Mammary microvascular endothelial cell (primary cell): ENCODE data around the gene MAP4K5. TPM values are rescaled to one million over a fixed set of nuclear protein-coding genes. Genes with fewer than 3 reads are reported as not detected.

ENCODE experiments used
- total RNA-seq: library from RNA; depleted of rRNA; stranded (reverse); fragments of >200 nt; gene quantifications from 2 replicates; pipeline ENCODE4 v1.2.3, GENCODE V29; 2015

MAP4K5 gene
- total RNA-seq, result 89.6 and 98.7 TPM in 2 replicates

GRCh38 chr14:50532502-50533240 is at the start of gene MAP4K5:
Gene MAP4K5 (minus strand): TSS chr14:50532569. CDS start chr14:50532049, 520 bp downstream.

GRCh38 chr14:50559990-50560930 is 27.9 kb upstream of the MAP4K5 start, which contains the start of gene ATL1:
Gene ATL1 (plus strand): TSS chr14:50560145. CDS start chr14:50560266, 121 bp downstream.

GRCh38 chr14:50396631-50397389 is 135.6 kb downstream of the MAP4K5 start, which contains the start of gene CDKL1:
Gene CDKL1 (minus strand): TSS chr14:50396881. CDS start chr14:50395868, 1,013 bp downstream.

Other genes starting within 250 kb of the MAP4K5 start
- gene L2HGDH, start 220.3 kb downstream of the MAP4K5 start, total RNA-seq, result 5.2 and 5.4 TPM in 2 replicates
- gene DMAC2L, start 220.2 kb downstream of the MAP4K5 start, total RNA-seq, result 8.9 and 23.8 TPM in 2 replicates
- 9.6 and 10.4 TPM in 2 replicates for gene CDKL1, start 135.7 kb downstream of the MAP4K5 start, total RNA-seq
- gene ATL1, start 27.6 kb upstream of the MAP4K5 start, total RNA-seq, result 5.1 and 6.4 TPM in 2 replicates
- 36.1 and 36.3 TPM in 2 replicates for gene SAV1, start 135.7 kb upstream of the MAP4K5 start, total RNA-seq